ENCODE measurements around the gene MAPT. TPM values are rescaled to one million over a fixed set of nuclear protein-coding genes. Genes with fewer than 3 reads are reported as not detected.

MAPT gene
- total RNA-seq, 4 donors from 2014 or later, result 3.6 to 6.5 (median 4.5) TPM

DNA sequence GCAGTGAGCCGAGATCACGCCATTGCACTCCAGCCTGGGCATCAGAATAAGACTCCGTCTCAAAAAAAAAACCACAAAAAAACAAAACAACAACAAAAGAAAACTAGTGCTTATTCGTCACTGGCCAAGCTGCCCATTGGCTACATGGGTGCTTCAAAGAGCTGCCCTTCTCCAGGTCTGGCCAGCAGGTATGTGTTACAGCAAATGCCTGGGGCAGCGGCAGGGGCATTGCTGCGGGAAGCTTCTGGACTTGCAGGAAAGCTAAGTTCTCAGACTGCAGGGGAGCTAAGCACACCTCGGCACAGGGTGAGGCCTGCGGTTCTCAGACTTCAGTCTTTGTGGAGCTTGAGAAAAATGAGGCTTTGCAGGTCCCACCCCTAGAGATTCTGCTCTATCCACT, 100.6 kb downstream of the MAPT start:
- Histone ChIP-seq H3K9me3 (no peaks in the 10 kb centered on the region), H3K27ac (no peak overlapping the region), H3K4me1 (no peaks in the 10 kb centered on the region), H3K4me3 (no peak overlapping the region), H3K36me3 (no peaks in the 10 kb centered on the region), H3K27me3 (no peaks in the 10 kb centered on the region)
- 94% methylated on average over 8 of the region's 8 CpGs for WGBS
- TF ChIP-seq POLR2A (IDR thresholded peaks at IDR 0.05) (no peak), EP300 (IDR thresholded peaks at IDR 0.05) (no peak), POLR2AphosphoS5 (IDR thresholded peaks at IDR 0.05) (no peak)
- TF ChIP-seq, protein P1, sequence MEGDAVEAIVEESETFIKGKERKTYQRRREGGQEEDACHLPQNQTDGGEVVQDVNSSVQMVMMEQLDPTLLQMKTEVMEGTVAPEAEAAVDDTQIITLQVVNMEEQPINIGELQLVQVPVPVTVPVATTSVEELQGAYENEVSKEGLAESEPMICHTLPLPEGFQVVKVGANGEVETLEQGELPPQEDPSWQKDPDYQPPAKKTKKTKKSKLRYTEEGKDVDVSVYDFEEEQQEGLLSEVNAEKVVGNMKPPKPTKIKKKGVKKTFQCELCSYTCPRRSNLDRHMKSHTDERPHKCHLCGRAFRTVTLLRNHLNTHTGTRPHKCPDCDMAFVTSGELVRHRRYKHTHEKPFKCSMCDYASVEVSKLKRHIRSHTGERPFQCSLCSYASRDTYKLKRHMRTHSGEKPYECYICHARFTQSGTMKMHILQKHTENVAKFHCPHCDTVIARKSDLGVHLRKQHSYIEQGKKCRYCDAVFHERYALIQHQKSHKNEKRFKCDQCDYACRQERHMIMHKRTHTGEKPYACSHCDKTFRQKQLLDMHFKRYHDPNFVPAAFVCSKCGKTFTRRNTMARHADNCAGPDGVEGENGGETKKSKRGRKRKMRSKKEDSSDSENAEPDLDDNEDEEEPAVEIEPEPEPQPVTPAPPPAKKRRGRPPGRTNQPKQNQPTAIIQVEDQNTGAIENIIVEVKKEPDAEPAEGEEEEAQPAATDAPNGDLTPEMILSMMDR (IDR thresholded peaks at IDR 0.05), result no peak
- DNase-seq (ENCODE audit: low spot score in 2 of 2), result no peak

DNA sequence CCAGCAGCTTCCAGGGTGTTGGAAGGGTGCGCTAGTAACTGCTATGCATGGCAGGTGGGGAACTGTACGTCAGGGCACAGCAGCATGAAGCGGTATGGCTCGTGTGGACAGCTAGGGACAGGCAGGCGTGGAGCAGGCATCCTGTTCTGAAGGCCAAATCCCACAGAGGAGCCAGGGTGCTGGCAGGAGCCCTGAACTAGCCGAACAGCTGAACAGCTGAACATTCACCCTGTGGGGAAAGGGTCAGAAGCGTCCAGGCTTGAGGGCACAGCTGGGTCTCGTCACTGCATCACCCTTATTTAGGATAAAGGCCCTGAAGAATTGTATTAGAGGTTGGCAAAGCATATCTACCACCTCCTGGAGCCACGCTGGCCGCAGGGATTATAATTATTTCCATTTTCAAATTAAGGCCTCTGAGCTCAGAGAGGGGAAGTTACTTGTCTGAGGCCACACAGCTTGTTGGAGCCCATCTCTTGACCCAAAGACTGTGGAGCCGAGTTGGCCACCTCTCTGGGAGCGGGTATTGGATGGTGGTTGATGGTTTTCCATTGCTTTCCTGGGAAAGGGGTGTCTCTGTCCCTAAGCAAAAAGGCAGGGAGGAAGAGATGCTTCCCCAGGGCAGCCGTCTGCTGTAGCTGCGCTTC, 101.4 kb downstream of the MAPT start:
- no peak overlapping the region for H3K27ac ChIP-seq
- TF ChIP-seq, protein P1 (IDR thresholded peaks at IDR 0.05), result no peak
- TF ChIP-seq EP300 (IDR thresholded peaks at IDR 0.05), result no peak
- TF ChIP-seq POLR2A (IDR thresholded peaks at IDR 0.05), result no peak
- no peak for TF ChIP-seq POLR2AphosphoS5 (IDR thresholded peaks at IDR 0.05)
- no peak for DNase-seq (ENCODE audit: low spot score in 2 of 2)
- no peaks in the 10 kb centered on the region for H3K9me3 ChIP-seq
- H3K36me3 ChIP-seq, result no peaks in the 10 kb centered on the region
- H3K4me1 ChIP-seq, result no peaks in the 10 kb centered on the region
- H3K27me3 ChIP-seq, result no peaks in the 10 kb centered on the region
- 91% methylated on average over 12 of the region's 14 CpGs for WGBS
- no peak overlapping the region for H3K4me3 ChIP-seq

DNA sequence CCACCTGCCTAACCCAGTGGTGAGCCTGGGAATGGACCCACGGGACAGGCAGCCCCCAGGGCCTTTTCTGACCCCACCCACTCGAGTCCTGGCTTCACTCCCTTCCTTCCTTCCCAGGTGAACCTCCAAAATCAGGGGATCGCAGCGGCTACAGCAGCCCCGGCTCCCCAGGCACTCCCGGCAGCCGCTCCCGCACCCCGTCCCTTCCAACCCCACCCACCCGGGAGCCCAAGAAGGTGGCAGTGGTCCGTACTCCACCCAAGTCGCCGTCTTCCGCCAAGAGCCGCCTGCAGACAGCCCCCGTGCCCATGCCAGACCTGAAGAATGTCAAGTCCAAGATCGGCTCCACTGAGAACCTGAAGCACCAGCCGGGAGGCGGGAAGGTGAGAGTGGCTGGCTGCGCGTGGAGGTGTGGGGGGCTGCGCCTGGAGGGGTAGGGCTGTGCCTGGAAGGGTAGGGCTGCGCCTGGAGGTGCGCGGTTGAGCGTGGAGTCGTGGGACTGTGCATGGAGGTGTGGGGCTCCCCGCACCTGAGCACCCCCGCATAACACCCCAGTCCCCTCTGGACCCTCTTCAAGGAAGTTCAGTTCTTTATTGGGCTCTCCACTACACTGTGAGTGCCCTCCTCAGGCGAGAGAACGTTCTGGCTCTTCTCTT, 102.1 kb downstream of the MAPT start:
- H3K4me3 ChIP-seq, result no peak overlapping the region
- no peaks in the 10 kb centered on the region for H3K4me1 ChIP-seq
- no peaks in the 10 kb centered on the region for H3K36me3 ChIP-seq
- DNase-seq (ENCODE audit: low spot score in 2 of 2), result no peak
- H3K9me3 ChIP-seq, result no peaks in the 10 kb centered on the region
- WGBS, result 64% methylated on average over 16 of the region's 31 CpGs
- no peak overlapping the region for H3K27ac ChIP-seq
- TF ChIP-seq EP300 (IDR thresholded peaks at IDR 0.05), result no peak
- no peak for TF ChIP-seq POLR2AphosphoS5 (IDR thresholded peaks at IDR 0.05)
- TF ChIP-seq, protein P1 (IDR thresholded peaks at IDR 0.05), result no peak
- TF ChIP-seq POLR2A (IDR thresholded peaks at IDR 0.05), result no peak
- no peaks in the 10 kb centered on the region for H3K27me3 ChIP-seq

DNA sequence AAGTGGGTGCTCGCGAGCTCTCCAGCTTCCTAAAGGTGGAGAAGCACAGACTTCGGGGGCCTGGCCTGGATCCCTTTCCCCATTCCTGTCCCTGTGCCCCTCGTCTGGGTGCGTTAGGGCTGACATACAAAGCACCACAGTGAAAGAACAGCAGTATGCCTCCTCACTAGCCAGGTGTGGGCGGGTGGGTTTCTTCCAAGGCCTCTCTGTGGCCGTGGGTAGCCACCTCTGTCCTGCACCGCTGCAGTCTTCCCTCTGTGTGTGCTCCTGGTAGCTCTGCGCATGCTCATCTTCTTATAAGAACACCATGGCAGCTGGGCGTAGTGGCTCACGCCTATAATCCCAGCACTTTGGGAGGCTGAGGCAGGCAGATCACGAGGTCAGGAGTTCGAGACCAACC, 102.8 kb downstream of the MAPT start:
- WGBS, result 91% methylated on average over 12 of the region's 13 CpGs
- no peaks in the 10 kb centered on the region for H3K36me3 ChIP-seq
- H3K27me3 ChIP-seq, result no peaks in the 10 kb centered on the region
- H3K4me3 ChIP-seq, result no peak overlapping the region
- DNase-seq (ENCODE audit: low spot score in 2 of 2), result no peak
- TF ChIP-seq POLR2AphosphoS5 (IDR thresholded peaks at IDR 0.05) (no peak), EP300 (IDR thresholded peaks at IDR 0.05) (no peak), POLR2A (IDR thresholded peaks at IDR 0.05) (no peak)
- TF ChIP-seq, protein P1 (IDR thresholded peaks at IDR 0.05), result no peak
- no peak overlapping the region for H3K27ac ChIP-seq
- H3K9me3 ChIP-seq, result no peaks in the 10 kb centered on the region
- H3K4me1 ChIP-seq, result no peaks in the 10 kb centered on the region

DNA sequence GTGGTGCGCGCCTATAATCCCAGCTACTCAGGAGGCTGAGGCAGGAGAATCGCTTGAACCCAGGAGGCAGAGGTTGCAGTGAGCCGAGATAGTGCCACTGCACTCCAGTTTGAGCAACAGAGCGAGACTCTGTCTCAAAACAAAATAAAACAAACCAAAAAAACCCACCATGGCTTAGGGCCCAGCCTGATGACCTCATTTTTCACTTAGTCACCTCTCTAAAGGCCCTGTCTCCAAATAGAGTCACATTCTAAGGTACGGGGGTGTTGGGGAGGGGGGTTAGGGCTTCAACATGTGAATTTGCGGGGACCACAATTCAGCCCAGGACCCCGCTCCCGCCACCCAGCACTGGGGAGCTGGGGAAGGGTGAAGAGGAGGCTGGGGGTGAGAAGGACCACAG, 103.3 kb downstream of the MAPT start:
- no peaks in the 10 kb centered on the region for H3K9me3 ChIP-seq
- H3K27ac ChIP-seq, result no peak overlapping the region
- WGBS, result 88% methylated on average over 7 of the region's 9 CpGs
- no peaks in the 10 kb centered on the region for H3K27me3 ChIP-seq
- DNase-seq (ENCODE audit: low spot score in 2 of 2), result no peak
- TF ChIP-seq POLR2A (IDR thresholded peaks at IDR 0.05), result no peak
- TF ChIP-seq, protein P1 (IDR thresholded peaks at IDR 0.05), result no peak
- no peak for TF ChIP-seq POLR2AphosphoS5 (IDR thresholded peaks at IDR 0.05)
- no peak for TF ChIP-seq EP300 (IDR thresholded peaks at IDR 0.05)
- no peaks in the 10 kb centered on the region for H3K4me1 ChIP-seq
- H3K36me3 ChIP-seq, result no peaks in the 10 kb centered on the region
- H3K4me3 ChIP-seq, result no peak overlapping the region
